DMS114 treated with DMSO at 0.1 percent for 48 hours (cell line): ENCODE data around the gene ACSS3.
"Not testable (repeated sequence)": the region's sequence is repeated elsewhere in the genome, so short reads cannot be mapped to it uniquely, and the experiment has no call there.

ENCODE experiments used
- DNase-seq: peaks from one replicate; lab custom pipeline; 2025; ENCODE audit not compliant: unreplicated experiment; lab: John Stamatoyannopoulos, UW

The ACSS3 gene

GRCh38 chr12:81164827-81165226 is 86.9 kb downstream of the ACSS3 start:
- no peak for DNase-seq

GRCh38 chr12:81166790-81167189 is 88.9 kb downstream of the ACSS3 start:
- DNase-seq, result no peak

DNA sequence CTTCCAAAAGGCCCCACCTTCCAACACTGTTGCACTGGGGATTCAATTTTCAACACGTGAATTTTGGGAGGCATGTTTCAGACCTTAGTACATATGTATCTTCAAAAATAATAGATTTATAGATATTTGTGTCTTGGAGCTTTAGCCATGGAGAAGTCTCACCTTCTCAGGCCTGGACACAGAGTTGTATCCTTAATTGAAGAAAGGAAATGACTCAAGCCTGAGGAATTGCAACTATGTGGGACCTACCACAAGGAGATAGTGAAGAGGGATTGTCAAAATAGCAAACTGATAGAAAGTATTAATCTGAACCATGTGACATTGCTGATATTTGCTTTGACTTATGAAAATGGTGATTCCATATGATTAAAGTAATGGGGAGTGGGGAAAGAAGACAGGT is 89.8 kb downstream of the ACSS3 start:
- no peak for DNase-seq

- DNase-seq, result no peak
Measured at GRCh38 chr12:81168445-81168844, 90.6 kb downstream of the ACSS3 start.

DNA sequence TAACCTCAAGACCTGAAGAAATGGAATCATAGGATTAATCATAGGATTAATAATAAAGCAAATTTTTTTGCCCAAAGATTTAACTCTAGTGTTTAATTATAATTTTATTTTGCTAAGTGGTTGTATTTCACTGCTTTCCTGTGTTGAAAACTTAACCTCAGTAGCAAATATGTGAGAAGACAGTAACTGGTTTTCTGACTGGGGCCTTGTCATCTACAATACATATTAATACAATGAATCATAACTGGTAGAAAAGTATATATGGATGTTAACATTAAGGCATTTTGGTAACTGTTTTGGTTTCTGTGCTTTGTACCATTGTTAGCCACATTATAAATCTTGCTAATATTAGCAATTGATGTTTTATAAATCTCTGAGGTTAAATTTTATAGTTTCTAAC is 92.2 kb downstream of the ACSS3 start:
- DNase-seq, result no peak

DNA sequence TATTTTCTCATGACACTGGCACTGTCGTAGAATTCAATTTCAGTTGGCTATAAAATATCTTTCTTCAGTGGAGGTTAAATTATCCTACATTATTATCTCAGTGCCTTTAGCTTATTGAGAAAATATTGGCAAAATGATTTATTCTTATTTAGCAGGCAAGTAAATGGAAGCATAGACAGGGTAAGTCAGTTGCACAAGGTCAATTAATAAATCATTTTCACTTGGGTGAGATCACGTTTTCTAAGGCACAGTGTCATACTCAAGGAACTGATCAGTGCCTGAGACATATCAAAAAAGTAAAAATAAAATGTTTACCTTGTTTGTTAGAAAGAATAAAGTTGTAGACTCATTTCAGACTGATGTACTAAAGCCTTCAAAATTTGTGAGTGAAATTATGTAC is 95.0 kb downstream of the ACSS3 start:
- DNase-seq, result no peak

GRCh38 chr12:81174664-81175063 is 96.8 kb downstream of the ACSS3 start:
- DNase-seq, result no peak

DNA sequence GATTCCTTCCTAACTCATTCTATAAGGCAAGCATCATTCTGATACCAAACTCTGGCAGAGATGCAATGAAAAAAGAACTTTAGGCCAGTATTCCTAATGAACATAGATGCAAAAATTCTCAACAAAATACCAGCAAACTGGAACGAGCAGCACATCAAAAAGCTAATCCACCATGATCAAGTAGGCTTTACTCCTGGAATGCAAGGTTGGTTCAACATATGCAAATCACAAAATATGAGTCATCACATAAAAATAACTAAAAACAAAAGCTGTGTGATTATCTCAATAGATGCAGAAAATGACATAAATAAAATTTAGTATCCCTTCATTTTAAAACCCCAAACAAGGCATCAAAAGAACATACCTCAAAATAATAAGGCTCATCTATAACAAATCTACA is 98.9 kb downstream of the ACSS3 start:
- no peak for DNase-seq

DNA sequence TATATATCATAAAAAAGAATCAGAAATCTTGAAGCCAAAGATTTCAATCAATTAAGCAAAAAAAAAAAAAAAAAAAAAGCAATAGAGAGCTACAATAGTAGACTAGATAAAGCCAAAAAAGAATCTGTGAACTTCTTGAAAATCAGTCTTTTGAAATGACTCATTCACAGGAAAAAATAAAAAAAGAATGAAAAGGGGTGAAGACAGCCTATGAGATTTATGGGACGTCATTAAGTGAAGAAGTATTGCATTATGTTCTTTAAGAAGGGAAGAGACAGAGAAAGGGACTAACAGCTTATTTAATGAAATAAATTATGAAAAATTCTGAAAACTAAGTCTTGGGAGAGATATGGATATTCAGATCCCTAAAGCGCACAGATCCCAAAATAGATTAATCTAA is 103.8 kb downstream of the ACSS3 start:
- no peak for DNase-seq

DNA sequence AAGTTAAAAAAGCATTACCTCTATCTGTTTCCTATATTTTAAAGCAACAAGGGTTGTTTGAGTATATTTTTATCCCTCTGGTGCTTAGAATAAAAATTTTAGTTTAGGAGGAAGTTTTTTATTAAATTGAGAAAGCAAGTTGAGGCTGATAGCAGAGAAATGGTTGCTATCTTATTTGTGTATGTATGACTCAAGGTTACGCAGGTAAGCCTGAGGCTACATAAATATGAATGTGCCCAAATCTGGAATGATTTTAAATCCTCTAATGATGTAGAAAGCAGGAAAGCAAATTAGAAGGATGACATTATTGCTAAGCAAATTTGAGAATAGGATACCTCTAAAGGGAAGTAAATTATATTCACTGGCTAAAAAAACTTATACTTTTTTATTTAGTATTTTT is 109.8 kb downstream of the ACSS3 start:
- no peak for DNase-seq

DNA sequence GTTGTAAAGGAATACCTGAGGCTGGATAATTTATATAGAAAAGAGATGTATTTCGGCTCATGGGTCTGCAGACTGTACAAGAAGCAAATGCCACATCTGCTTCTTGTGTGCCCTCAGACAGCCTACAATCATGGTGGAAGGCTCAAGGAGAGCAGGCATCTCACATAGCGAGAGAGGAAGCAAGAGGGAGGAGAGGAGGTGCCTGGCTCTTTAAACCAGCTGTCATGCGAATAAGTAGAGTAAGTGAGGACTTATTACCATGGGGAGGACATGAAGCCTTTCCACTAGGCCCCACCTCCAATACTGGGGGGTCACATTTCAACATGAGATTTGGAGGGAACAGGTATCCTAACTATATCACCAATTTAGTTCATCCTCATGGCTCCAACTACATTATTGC is 118.7 kb downstream of the ACSS3 start:
- no peak for DNase-seq

- DNase-seq, result not testable (repeated sequence)
Measured at GRCh38 chr12:81200561-81200960, 122.7 kb downstream of the ACSS3 start.

DNA sequence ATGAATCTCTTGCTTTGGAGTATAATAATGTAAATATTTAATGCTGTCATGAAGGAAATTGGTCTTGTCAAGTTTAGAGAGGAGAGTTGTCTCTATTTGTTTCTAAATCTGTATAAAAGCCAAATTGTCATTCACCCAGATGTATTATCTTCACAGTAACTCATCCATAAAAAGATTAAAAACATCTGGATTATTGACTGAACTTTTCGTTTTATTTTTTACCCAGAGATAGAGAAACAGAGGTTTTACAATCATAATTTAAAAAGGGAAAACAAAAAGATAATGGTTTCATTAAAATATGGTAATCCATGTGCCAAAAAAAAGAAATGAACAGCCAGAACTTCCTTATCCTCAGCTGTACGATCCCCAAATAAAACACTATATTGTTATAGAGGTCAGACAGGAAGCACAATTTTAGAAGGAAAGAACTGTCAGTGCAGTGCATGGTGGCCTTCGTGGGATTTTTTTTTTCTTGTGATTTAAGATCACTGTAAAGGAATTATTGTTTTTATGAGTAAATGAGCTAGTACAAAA is 125.9 kb downstream of the ACSS3 start:
- no peak for DNase-seq

DNA sequence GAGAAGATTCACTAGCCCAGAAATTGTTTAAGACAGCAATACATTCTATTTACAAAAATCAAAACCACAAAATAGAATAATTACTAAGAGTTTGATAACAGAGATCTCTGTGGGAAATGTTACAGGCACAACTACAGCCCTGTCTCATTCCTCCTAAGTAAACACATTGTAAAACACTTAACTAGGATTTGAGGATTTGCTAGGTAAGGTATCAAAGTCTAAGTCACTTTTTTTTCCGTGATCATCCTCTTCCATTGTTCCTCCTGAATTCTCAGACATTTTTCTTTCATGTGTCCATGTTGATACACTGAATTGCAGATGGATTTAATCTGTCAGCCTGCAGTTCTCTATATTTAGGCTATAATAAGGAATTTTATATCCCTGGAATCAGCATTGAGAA is 127.5 kb downstream of the ACSS3 start:
- no peak for DNase-seq

GRCh38 chr12:81206429-81206828 is 128.6 kb downstream of the ACSS3 start:
- DNase-seq, result no peak

GRCh38 chr12:81207173-81207572 is 129.3 kb downstream of the ACSS3 start:
- no peak for DNase-seq

DNA sequence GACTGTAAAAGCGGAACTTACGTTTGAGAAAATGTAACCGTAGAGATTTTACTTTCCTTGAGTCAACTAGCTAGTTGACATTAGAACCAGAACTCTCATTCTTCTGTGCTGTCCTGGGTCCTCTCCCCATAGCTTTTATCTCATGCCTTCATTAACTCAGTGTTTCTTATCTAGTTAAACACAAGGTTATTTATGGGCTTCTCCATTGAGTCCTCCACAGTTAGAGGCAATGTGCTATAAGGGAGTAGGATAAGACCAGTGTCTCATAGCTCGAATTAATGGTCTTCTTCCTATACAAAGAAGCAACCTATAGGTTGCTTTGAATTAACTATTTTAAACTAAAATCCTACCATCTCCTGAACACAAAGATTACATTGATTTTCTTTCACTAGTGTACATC is 129.8 kb downstream of the ACSS3 start:
- no peak for DNase-seq

DNA sequence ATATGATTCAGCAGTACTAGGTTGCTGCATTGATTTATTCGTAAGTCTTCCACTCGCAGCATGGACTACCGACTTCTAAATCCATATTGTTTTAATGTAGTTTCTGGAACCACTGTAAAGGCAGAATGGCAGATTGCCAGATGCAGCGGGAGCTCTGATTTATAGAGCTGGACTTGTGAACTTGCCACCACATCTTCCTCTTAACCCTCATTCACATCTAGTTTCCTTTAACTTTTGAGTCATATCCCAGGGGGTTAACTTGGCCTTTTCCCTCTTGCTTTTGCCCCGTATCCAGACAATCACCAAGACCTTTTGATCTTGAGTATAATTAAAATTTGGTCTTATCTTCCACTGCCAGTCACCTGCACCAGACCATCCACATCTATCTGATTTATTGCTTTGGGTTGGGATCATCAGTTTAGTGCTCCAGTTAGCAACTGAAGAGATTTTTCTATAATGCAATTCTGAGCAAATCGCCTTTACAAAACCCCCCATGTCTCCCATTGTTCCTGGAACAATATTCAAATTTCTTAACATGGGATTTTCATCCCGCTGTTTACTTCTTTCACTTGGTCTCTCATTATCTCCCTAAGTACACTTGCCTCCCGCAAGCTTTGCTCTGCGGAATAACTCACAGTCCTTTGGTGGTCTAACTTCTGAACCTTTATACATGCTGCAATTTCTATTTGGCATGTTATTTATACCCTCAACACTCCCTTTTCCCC is 130.5 kb downstream of the ACSS3 start:
- DNase-seq, result no peak

- DNase-seq, result no peak
Measured at GRCh38 chr12:81209012-81209411, 131.1 kb downstream of the ACSS3 start.

DNA sequence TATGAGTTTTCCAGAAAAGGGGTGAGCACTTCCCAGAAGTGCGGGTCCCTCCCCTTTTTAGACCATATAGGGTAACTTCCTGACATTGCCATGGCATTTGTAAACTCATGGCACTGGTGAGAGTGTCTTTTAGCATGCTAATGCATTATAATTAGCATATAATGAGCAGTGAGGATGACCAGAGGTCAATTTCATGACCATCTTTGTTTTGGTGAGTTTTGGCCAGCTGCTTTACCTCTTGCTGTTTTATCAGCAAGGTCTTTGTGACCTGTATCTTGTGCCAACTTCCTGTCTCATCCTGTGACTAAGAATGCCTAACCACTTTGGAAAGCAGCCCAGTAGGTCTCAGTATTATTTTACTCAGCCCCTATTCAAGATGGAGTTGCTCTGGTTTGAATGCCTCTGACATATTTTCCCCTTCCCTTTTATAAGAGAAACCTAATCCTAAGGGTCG is 131.9 kb downstream of the ACSS3 start:
- DNase-seq, result not testable (repeated sequence)

- DNase-seq, result no peak
Measured at GRCh38 chr12:81211306-81211705, 133.4 kb downstream of the ACSS3 start.

GRCh38 chr12:81212996-81213696 is 135.3 kb downstream of the ACSS3 start:
- no peak for DNase-seq
